Keratinocyte (primary cell): ENCODE measurements around the gene STK4.

Experiments
- CTCF ChIP-seq, 3 experiments: IDR thresholded peaks in 1 of 3; conservative IDR thresholded peaks in 1 of 3; optimal IDR thresholded peaks in 1 of 3; 2 replicates in 2 of 3; 3 replicates in 1 of 3; pipeline versions ENCODE3 to v1.5.1; 2011; ENCODE audit warnings: low read length in 3 of 3, mild to moderate bottlenecking in 3 of 3, moderate library complexity in 2 of 3, control low read depth in 1 of 3, inconsistent platforms in 1 of 3; ENCODE audit not compliant: insufficient read depth in 2 of 3; ENCODE audit errors: extremely low read depth in 1 of 3
- EZH2 ChIP-seq: IDR thresholded peaks from one replicate; pipeline ENCODE4 v1.6.1; 2012; ENCODE audit warnings: inconsistent platforms, mild to moderate bottlenecking, low read length, moderate library complexity

- TF ChIP-seq EZH2 (no peak), CTCF (optimal IDR thresholded peaks at IDR 0.05 in 1 of 3, IDR thresholded peaks at IDR 0.05 in 1 of 3, conservative IDR thresholded peaks at IDR 0.05 in 1 of 3; ENCODE audit: extremely low read depth in 1 of 3, insufficient read depth in 2 of 3, low read length in 3 of 3) (no peak)
These were observed 30.9 kb downstream of the STK4 start for GRCh38 chr20:44997171-44997570.
